Activated T-helper 2 cell treated with anti-CD3 and anti-CD28 coated beads, Interferon-gamma antibody, Interleukin-2, Interleukin-4, amounts not matched to agents 10 μg/mL and 5 μg/mL and 100 μg/mL, durations not matched to agents 14 hours and 24 hours and 36 hours (primary cell): Measurements from ENCODE around the gene APBA2. TPM values are rescaled to one million over a fixed set of nuclear protein-coding genes. Genes with fewer than 3 reads are reported as not detected.

ENCODE experiments used
- DNase-seq: peaks from one replicate; pipeline ENCODE4 v3.0.0; 2021; ENCODE audit warnings: low spot score
- H3K27ac Mint-ChIP-seq: one replicate; pipeline ENCODE4 v1.8.0; 2021; ENCODE audit warnings: mixed read lengths
- H3K27me3 Mint-ChIP-seq: one replicate; pipeline ENCODE4 v1.8.0; 2021; ENCODE audit warnings: low read depth, mixed read lengths
- H3K36me3 Mint-ChIP-seq: one replicate; pipeline ENCODE4 v1.8.0; 2021; ENCODE audit warnings: low read depth, mixed read lengths
- H3K4me1 Mint-ChIP-seq: one replicate; pipeline ENCODE4 v1.8.0; 2021; ENCODE audit warnings: low read depth, mixed read lengths
- H3K4me3 Mint-ChIP-seq: one replicate; pipeline ENCODE4 v1.8.0; 2021; ENCODE audit warnings: low read depth, mild to moderate bottlenecking, moderate library complexity, mixed read lengths
- H3K9me3 Mint-ChIP-seq: one replicate; pipeline ENCODE4 v1.8.0; 2021; ENCODE audit warnings: mixed read lengths
- intact Hi-C: fragments of 100-400 bp; cut with micrococcal nuclease; formaldehyde crosslinking; loops from one replicate; pipeline ENCODE4 v1.15.1; 2023
- total RNA-seq: library from RNA; stranded (reverse); gene quantifications from 2 replicates; pipeline ENCODE4 v1.2.3, GENCODE V29; 2022

The APBA2 gene
- total RNA-seq, 1 donor from 2014 or later, result 1.2 TPM

GRCh38 chr15:29130476-29130875 lies 244.7 kb downstream of the APBA2 start:
- Mint-ChIP-seq H3K9me3 (no peaks in the 10 kb centered on the region), H3K4me3 (no peak overlapping the region), H3K4me1 (peaks cover 2% of the 10 kb centered on the region), H3K36me3 (no peaks in the 10 kb centered on the region), H3K27me3 (no peaks in the 10 kb centered on the region), H3K27ac (no peak overlapping the region)
- DNase-seq, result no peak
- intact Hi-C loops, result no loop called here

DNA sequence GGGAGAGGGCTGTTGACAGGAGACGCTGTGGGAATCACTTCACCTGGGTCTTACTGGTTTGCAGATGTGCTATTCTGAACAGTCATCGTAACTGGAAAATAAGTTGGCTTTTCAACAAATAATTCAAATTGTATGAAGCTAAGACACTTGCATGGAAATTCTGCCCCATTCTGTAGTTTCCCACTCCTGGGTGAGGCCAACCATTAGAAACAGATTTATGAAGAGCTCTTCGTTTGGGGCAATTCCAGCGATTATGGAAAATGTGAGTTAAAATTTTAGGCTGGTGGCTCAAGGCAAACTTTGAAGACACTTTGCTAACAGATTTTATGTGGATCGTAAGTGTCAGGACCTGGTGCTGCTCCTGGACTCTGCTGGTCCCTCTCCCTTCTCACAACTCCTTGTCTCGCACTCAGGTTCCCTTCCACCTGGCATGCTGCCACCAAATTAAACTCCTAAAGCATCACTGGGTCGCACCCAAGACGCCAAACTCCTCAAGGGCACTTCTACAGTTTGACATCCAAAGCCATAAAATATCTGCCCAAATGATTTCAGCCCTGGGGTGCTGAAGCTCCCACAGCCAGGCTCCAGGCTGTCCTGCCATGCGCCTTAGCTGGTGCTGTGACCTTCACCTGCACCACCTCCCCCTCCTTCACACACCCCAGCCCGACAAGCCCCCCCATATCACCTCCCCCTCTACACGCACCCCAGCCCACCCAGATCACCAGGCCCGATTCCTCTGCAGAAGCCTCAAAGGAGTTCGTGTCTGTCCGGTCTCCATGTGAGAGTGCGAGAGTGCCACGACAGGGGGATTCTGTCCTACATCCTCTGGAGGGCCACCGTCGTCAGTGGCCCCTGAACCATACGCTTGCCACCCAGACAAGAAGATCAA lies 245.4 kb downstream of the APBA2 start:
- H3K27me3 Mint-ChIP-seq, result no peaks in the 10 kb centered on the region
- intact Hi-C loops, result no loop called here
- no peak overlapping the region for H3K4me3 Mint-ChIP-seq
- H3K9me3 Mint-ChIP-seq, result no peaks in the 10 kb centered on the region
- no peaks in the 10 kb centered on the region for H3K36me3 Mint-ChIP-seq
- no peak for DNase-seq
- peaks cover 2% of the 10 kb centered on the region for H3K4me1 Mint-ChIP-seq
- no peak overlapping the region for H3K27ac Mint-ChIP-seq

- DNase-seq, result no peak
- no peak overlapping the region for H3K4me3 Mint-ChIP-seq
- H3K9me3 Mint-ChIP-seq, result no peaks in the 10 kb centered on the region
- no peaks in the 10 kb centered on the region for H3K36me3 Mint-ChIP-seq
- no peaks in the 10 kb centered on the region for H3K27me3 Mint-ChIP-seq
- intact Hi-C loops, result no loop called here
- H3K27ac Mint-ChIP-seq, result no peak overlapping the region
- H3K4me1 Mint-ChIP-seq, result peaks cover 2% of the 10 kb centered on the region
Observed at GRCh38 chr15:29131840-29132420, 246.2 kb downstream of the APBA2 start.

- H3K27me3 Mint-ChIP-seq, result no peaks in the 10 kb centered on the region
- H3K9me3 Mint-ChIP-seq, result no peaks in the 10 kb centered on the region
- H3K27ac Mint-ChIP-seq, result no peak overlapping the region
- H3K36me3 Mint-ChIP-seq, result no peaks in the 10 kb centered on the region
- peaks cover 2% of the 10 kb centered on the region for H3K4me1 Mint-ChIP-seq
- intact Hi-C loops, result no loop called here
- no peak overlapping the region for H3K4me3 Mint-ChIP-seq
- DNase-seq, result no peak
Observed at GRCh38 chr15:29132735-29133181, 247.0 kb downstream of the APBA2 start.

DNA sequence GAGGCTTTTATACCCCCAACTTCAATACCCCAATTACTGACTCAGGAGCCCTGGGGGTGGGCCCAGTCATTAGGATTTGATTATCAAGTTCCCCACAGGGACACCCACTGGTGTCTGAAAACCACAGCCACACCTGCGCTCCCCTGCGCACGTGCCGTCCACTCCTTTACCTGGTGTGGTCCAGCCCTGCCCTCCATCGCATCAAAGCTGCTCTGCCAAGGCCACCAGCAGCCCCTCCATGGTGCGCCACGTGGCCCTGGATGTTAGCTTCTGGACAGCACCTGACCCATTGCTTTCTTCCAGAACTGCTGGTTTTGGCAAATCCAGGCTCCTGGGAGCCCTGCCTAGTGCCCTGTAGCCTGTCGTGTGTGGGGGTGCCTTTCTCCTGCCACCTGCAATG lies 247.5 kb downstream of the APBA2 start:
- Mint-ChIP-seq H3K4me1 (peaks cover 2% of the 10 kb centered on the region), H3K4me3 (no peak overlapping the region), H3K27me3 (no peaks in the 10 kb centered on the region), H3K36me3 (no peaks in the 10 kb centered on the region), H3K27ac (no peak overlapping the region), H3K9me3 (no peaks in the 10 kb centered on the region)
- DNase-seq, result no peak
- intact Hi-C loops, result no loop called here

GRCh38 chr15:29133791-29134190 lies 248.0 kb downstream of the APBA2 start:
- no peak for DNase-seq
- H3K27me3 Mint-ChIP-seq, result peaks cover 1% of the 10 kb centered on the region
- no peak overlapping the region for H3K27ac Mint-ChIP-seq
- intact Hi-C loops, result no loop called here
- peaks cover 2% of the 10 kb centered on the region for H3K4me1 Mint-ChIP-seq
- H3K9me3 Mint-ChIP-seq, result no peaks in the 10 kb centered on the region
- no peak overlapping the region for H3K4me3 Mint-ChIP-seq
- H3K36me3 Mint-ChIP-seq, result no peaks in the 10 kb centered on the region

GRCh38 chr15:29134239-29134638 lies 248.5 kb downstream of the APBA2 start:
- peaks cover 2% of the 10 kb centered on the region for H3K27me3 Mint-ChIP-seq
- no peaks in the 10 kb centered on the region for H3K9me3 Mint-ChIP-seq
- H3K4me1 Mint-ChIP-seq, result peaks cover 2% of the 10 kb centered on the region
- intact Hi-C loops, result no loop called here
- H3K27ac Mint-ChIP-seq, result no peak overlapping the region
- no peak for DNase-seq
- H3K4me3 Mint-ChIP-seq, result no peak overlapping the region
- H3K36me3 Mint-ChIP-seq, result no peaks in the 10 kb centered on the region

DNA sequence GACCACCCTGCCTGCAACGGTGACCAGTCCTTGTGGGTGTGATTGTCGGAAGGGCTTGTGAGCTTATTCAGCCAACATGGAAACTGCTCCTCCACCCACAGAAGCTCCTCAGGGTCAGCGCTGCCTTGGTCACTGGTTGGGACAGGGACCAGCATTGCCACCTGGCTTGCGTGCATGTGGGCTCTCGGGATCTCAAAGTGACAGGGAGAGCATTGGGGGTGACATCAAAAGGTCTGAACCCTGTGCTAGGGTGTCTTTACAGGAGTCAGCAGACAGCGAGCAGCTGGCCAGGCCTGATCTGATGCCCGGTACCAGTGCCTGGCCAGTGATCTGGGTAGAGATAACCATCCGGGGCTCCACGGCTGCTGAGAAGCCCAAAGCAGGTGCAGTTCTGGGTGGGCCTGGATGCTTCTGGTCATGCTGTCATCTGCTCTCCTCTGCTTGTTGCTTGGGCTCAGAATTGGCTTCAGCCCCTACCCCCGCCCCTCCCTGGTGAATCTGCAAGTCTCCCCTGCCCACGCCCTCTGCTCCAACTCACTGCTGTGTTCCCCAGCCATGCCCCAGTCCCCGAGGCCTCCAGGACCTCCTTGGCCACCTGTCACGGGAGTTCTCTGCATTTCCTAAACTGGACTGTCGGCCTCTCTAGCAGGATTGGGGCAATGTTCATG lies 249.0 kb downstream of the APBA2 start:
- intact Hi-C loops, result no loop called here
- no peak for DNase-seq
- H3K36me3 Mint-ChIP-seq, result no peaks in the 10 kb centered on the region
- no peak overlapping the region for H3K27ac Mint-ChIP-seq
- no peak overlapping the region for H3K4me3 Mint-ChIP-seq
- peaks cover 3% of the 10 kb centered on the region for H3K4me1 Mint-ChIP-seq
- H3K27me3 Mint-ChIP-seq, result peaks cover 2% of the 10 kb centered on the region
- no peaks in the 10 kb centered on the region for H3K9me3 Mint-ChIP-seq

- Mint-ChIP-seq H3K9me3 (no peaks in the 10 kb centered on the region), H3K4me1 (peaks cover 6% of the 10 kb centered on the region), H3K27ac (no peak overlapping the region), H3K27me3 (peaks cover 7% of the 10 kb centered on the region), H3K36me3 (no peaks in the 10 kb centered on the region), H3K4me3 (no peak overlapping the region)
- DNase-seq, result no peak
- intact Hi-C loops, result no loop called here
Observed at GRCh38 chr15:29135309-29135657, 249.5 kb downstream of the APBA2 start.

- intact Hi-C loops, result no loop called here
- Mint-ChIP-seq H3K36me3 (no peaks in the 10 kb centered on the region), H3K9me3 (no peaks in the 10 kb centered on the region), H3K27me3 (peaks cover 11% of the 10 kb centered on the region), H3K27ac (no peak overlapping the region), H3K4me3 (no peak overlapping the region), H3K4me1 (peaks cover 7% of the 10 kb centered on the region)
- DNase-seq, result no peak
Observed at GRCh38 chr15:29135702-29136646, 250.2 kb downstream of the APBA2 start.

GRCh38 chr15:29138260-29138659 lies 252.5 kb downstream of the APBA2 start:
- intact Hi-C loops, result no loop called here
- no peak overlapping the region for H3K27ac Mint-ChIP-seq
- no peak overlapping the region for H3K4me3 Mint-ChIP-seq
- H3K36me3 Mint-ChIP-seq, result no peaks in the 10 kb centered on the region
- no peaks in the 10 kb centered on the region for H3K9me3 Mint-ChIP-seq
- peaks cover 20% of the 10 kb centered on the region for H3K27me3 Mint-ChIP-seq
- DNase-seq, result no peak
- H3K4me1 Mint-ChIP-seq, result peaks cover 5% of the 10 kb centered on the region

DNA sequence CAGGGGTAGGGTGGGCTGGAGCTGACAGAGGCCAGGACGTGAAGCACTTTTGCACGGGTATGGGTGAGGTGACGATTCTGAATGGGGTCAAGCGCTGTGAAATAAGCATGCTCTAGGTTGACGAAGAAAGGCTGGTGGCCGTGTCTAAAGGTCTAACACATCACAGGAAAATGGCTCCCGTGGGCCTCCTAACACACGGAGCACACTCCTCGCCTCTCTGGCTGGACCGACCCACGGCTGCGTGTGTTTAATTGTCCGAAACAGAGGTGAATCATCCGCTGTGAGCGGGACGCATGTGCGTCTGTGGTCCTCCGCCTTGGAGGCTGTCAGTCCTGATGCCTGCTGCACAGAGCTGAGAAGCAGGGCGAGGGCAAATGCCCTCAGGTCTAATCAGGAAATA lies 253.3 kb downstream of the APBA2 start:
- Mint-ChIP-seq H3K27me3 (peaks cover 20% of the 10 kb centered on the region), H3K9me3 (no peaks in the 10 kb centered on the region), H3K36me3 (no peaks in the 10 kb centered on the region), H3K4me1 (peaks cover 5% of the 10 kb centered on the region), H3K4me3 (no peak overlapping the region), H3K27ac (no peak overlapping the region)
- intact Hi-C loops, result no loop called here
- DNase-seq, result no peak
